Measurements from ENCODE around the gene DAB1.

Gene DAB1

GRCh38 chr1:57249511-57249910, 174.3 kb downstream of the DAB1 start:
- Histone ChIP-seq H3K9ac (ENCODE audit: insufficient read length, low read depth) (no peak overlapping the region), H3K36me3 (ENCODE audit: insufficient read depth, insufficient read length, low read length) (no peaks in the 10 kb centered on the region), H3K9me3 (ENCODE audit: insufficient read depth, low read length) (peaks cover 22% of the 10 kb centered on the region), H3K4me1 (ENCODE audit: insufficient read depth, insufficient read length) (no peaks in the 10 kb centered on the region), H3K27me3 (ENCODE audit: insufficient read depth, insufficient read length) (no peaks in the 10 kb centered on the region), H3K4me3 (ENCODE audit: insufficient read length, low read depth) (no peak overlapping the region)
- no peak for DNase-seq (ENCODE audit: low read depth, low spot score)
- TF ChIP-seq YY1 (IDR thresholded peaks at IDR 0.05; ENCODE audit: insufficient read depth, insufficient read length) (no peak), SUZ12 (IDR thresholded peaks at IDR 0.05; ENCODE audit: extremely low read depth, insufficient read depth, insufficient read length) (no peak), ZNF274 (IDR thresholded peaks at IDR 0.05; ENCODE audit: low read depth, low read length) (no peak)

DNA sequence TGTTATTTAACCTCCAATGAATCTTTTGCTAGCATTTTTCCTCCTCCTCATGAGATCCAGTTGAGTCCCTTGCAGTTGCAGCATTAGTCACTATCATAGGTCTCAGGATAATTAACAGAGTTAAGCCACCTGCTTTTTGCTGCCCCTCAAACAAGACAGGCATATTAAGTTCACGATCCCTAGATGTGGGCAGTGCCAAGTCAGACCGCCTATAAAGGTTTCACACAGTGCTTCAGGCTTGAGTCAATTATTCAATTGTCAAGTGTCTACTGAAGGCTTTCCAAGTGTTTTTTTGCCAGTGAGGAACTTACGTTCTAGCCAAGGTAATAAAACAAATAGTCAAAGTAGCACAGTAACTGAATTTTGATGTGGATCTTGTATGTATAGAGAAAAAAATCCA, 175.0 kb downstream of the DAB1 start:
- H3K9me3 ChIP-seq (ENCODE audit: insufficient read depth, low read length) = peaks cover 22% of the 10 kb centered on the region
- H3K4me1 ChIP-seq (ENCODE audit: insufficient read depth, insufficient read length) = no peaks in the 10 kb centered on the region
- H3K4me3 ChIP-seq (ENCODE audit: insufficient read length, low read depth) = no peak overlapping the region
- DNase-seq (ENCODE audit: low read depth, low spot score) = no peak
- H3K27me3 ChIP-seq (ENCODE audit: insufficient read depth, insufficient read length) = no peaks in the 10 kb centered on the region
- no peaks in the 10 kb centered on the region for H3K36me3 ChIP-seq (ENCODE audit: insufficient read depth, insufficient read length, low read length)
- H3K9ac ChIP-seq (ENCODE audit: insufficient read length, low read depth) = no peak overlapping the region
- no peak for TF ChIP-seq YY1 (IDR thresholded peaks at IDR 0.05; ENCODE audit: insufficient read depth, insufficient read length)
- TF ChIP-seq SUZ12 (IDR thresholded peaks at IDR 0.05; ENCODE audit: extremely low read depth, insufficient read depth, insufficient read length) = no peak
- no peak for TF ChIP-seq ZNF274 (IDR thresholded peaks at IDR 0.05; ENCODE audit: low read depth, low read length)

GRCh38 chr1:57238233-57238781, 185.6 kb downstream of the DAB1 start:
- DNase-seq (ENCODE audit: low read depth, low spot score) = no peak
- TF ChIP-seq SUZ12 (IDR thresholded peaks at IDR 0.05; ENCODE audit: extremely low read depth, insufficient read depth, insufficient read length) = no peak
- no peak for TF ChIP-seq ZNF274 (IDR thresholded peaks at IDR 0.05; ENCODE audit: low read depth, low read length)
- TF ChIP-seq YY1 (IDR thresholded peaks at IDR 0.05; ENCODE audit: insufficient read depth, insufficient read length) = no peak
- no peaks in the 10 kb centered on the region for H3K9me3 ChIP-seq (ENCODE audit: insufficient read depth, low read length)
- H3K9ac ChIP-seq (ENCODE audit: insufficient read length, low read depth) = no peak overlapping the region
- no peak overlapping the region for H3K4me3 ChIP-seq (ENCODE audit: insufficient read length, low read depth)
- no peaks in the 10 kb centered on the region for H3K36me3 ChIP-seq (ENCODE audit: insufficient read depth, insufficient read length, low read length)
- no peaks in the 10 kb centered on the region for H3K4me1 ChIP-seq (ENCODE audit: insufficient read depth, insufficient read length)
- no peaks in the 10 kb centered on the region for H3K27me3 ChIP-seq (ENCODE audit: insufficient read depth, insufficient read length)

GRCh38 chr1:57235730-57236510, 187.9 kb downstream of the DAB1 start:
- TF ChIP-seq SUZ12 (IDR thresholded peaks at IDR 0.05; ENCODE audit: extremely low read depth, insufficient read depth, insufficient read length) (no peak), ZNF274 (IDR thresholded peaks at IDR 0.05; ENCODE audit: low read depth, low read length) (no peak), YY1 (IDR thresholded peaks at IDR 0.05; ENCODE audit: insufficient read depth, insufficient read length) (no peak)

GRCh38 chr1:57234459-57234858, 189.4 kb downstream of the DAB1 start:
- H3K36me3 ChIP-seq (ENCODE audit: insufficient read depth, insufficient read length, low read length) = no peaks in the 10 kb centered on the region
- no peaks in the 10 kb centered on the region for H3K27me3 ChIP-seq (ENCODE audit: insufficient read depth, insufficient read length)
- H3K9me3 ChIP-seq (ENCODE audit: insufficient read depth, low read length) = no peaks in the 10 kb centered on the region
- no peaks in the 10 kb centered on the region for H3K4me1 ChIP-seq (ENCODE audit: insufficient read depth, insufficient read length)
- no peak for DNase-seq (ENCODE audit: low read depth, low spot score)
- no peak overlapping the region for H3K9ac ChIP-seq (ENCODE audit: insufficient read length, low read depth)
- H3K4me3 ChIP-seq (ENCODE audit: insufficient read length, low read depth) = no peak overlapping the region
- TF ChIP-seq YY1 (IDR thresholded peaks at IDR 0.05; ENCODE audit: insufficient read depth, insufficient read length) (no peak), SUZ12 (IDR thresholded peaks at IDR 0.05; ENCODE audit: extremely low read depth, insufficient read depth, insufficient read length) (no peak), ZNF274 (IDR thresholded peaks at IDR 0.05; ENCODE audit: low read depth, low read length) (no peak)

More at GRCh38 chr1:57235730-57236510, 187.9 kb downstream of the DAB1 start:
- DNase-seq (ENCODE audit: low read depth, low spot score) = no peak
- no peak overlapping the region for H3K9ac ChIP-seq (ENCODE audit: insufficient read length, low read depth)
- no peaks in the 10 kb centered on the region for H3K27me3 ChIP-seq (ENCODE audit: insufficient read depth, insufficient read length)
- no peaks in the 10 kb centered on the region for H3K36me3 ChIP-seq (ENCODE audit: insufficient read depth, insufficient read length, low read length)
- no peaks in the 10 kb centered on the region for H3K4me1 ChIP-seq (ENCODE audit: insufficient read depth, insufficient read length)
- H3K4me3 ChIP-seq (ENCODE audit: insufficient read length, low read depth) = no peak overlapping the region
- H3K9me3 ChIP-seq (ENCODE audit: insufficient read depth, low read length) = no peaks in the 10 kb centered on the region

GRCh38 chr1:57232500-57232899, 191.4 kb downstream of the DAB1 start:
- no peak for DNase-seq (ENCODE audit: low read depth, low spot score)
- no peak for TF ChIP-seq YY1 (IDR thresholded peaks at IDR 0.05; ENCODE audit: insufficient read depth, insufficient read length)
- no peak for TF ChIP-seq ZNF274 (IDR thresholded peaks at IDR 0.05; ENCODE audit: low read depth, low read length)
- no peak for TF ChIP-seq SUZ12 (IDR thresholded peaks at IDR 0.05; ENCODE audit: extremely low read depth, insufficient read depth, insufficient read length)
- H3K27me3 ChIP-seq (ENCODE audit: insufficient read depth, insufficient read length) = no peaks in the 10 kb centered on the region
- no peak overlapping the region for H3K4me3 ChIP-seq (ENCODE audit: insufficient read length, low read depth)
- no peaks in the 10 kb centered on the region for H3K9me3 ChIP-seq (ENCODE audit: insufficient read depth, low read length)
- H3K36me3 ChIP-seq (ENCODE audit: insufficient read depth, insufficient read length, low read length) = no peaks in the 10 kb centered on the region
- no peaks in the 10 kb centered on the region for H3K4me1 ChIP-seq (ENCODE audit: insufficient read depth, insufficient read length)
- H3K9ac ChIP-seq (ENCODE audit: insufficient read length, low read depth) = no peak overlapping the region

- DNase-seq (ENCODE audit: low read depth, low spot score) = no peak
- Histone ChIP-seq H3K9ac (ENCODE audit: insufficient read length, low read depth) (no peak overlapping the region), H3K4me1 (ENCODE audit: insufficient read depth, insufficient read length) (no peaks in the 10 kb centered on the region), H3K4me3 (ENCODE audit: insufficient read length, low read depth) (no peak overlapping the region), H3K27me3 (ENCODE audit: insufficient read depth, insufficient read length) (no peaks in the 10 kb centered on the region), H3K36me3 (ENCODE audit: insufficient read depth, insufficient read length, low read length) (no peaks in the 10 kb centered on the region), H3K9me3 (ENCODE audit: insufficient read depth, low read length) (no peaks in the 10 kb centered on the region)
- TF ChIP-seq YY1 (IDR thresholded peaks at IDR 0.05; ENCODE audit: insufficient read depth, insufficient read length) = no peak
Observed at GRCh38 chr1:57229998-57230397, 193.9 kb downstream of the DAB1 start.
